NCI-H345 (cell line): ENCODE results near the gene PRMT1.

Experiments used
- DNase-seq: peaks from one replicate; lab custom pipeline; 2025; lab: John Stamatoyannopoulos, UW

PRMT1 gene

GRCh38 chr19:49688531-49689132 is 11.6 kb downstream of the PRMT1 start:
- DNase-seq = no peak

GRCh38 chr19:49689133-49690078 is 12.3 kb downstream of the PRMT1 start, which contains the start of gene ADM5:
Gene ADM5 (plus strand): TSS chr19:49689594. CDS start chr19:49689838, 244 bp downstream.
- DNase-seq = peak; percentile 59

DNA sequence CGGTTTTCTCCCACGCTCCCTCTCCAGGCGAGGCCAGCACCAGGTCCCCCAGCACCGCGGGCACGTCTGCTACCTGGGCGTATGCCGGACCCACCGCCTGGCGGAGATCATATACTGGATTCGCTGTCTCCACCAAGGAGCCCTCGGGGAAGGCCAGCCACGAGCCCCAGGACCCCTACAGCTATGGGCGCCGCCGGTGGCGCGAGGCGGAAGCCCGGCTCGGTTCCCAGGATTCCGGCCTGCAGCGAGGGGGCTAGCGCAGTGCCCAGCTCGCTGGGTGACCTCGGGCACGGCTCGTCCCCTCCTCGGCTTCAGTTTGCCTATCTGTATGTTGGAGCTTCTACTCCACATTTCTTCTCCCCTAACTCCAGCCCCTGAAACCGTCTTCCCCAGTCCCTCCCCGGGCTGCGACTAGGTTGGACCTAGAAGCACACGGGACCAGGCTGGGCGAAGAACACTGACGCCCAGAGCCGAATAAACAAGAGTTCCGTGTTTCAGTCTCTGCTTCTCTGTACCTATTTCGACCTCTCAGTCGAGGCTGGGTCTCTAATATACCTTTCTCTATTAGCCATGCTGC is 13.1 kb downstream of the PRMT1 start:
- no peak for DNase-seq

- DNase-seq = peak; percentile 92
Observed at GRCh38 chr19:49690656-49691242, 13.7 kb downstream of the PRMT1 start, which contains the start of gene CPT1C. Gene CPT1C (plus strand): TSS chr19:49691116. CDS start chr19:49692253, 1,137 bp downstream.

- DNase-seq = peak; percentile 74
Observed at GRCh38 chr19:49691243-49692146, 14.4 kb downstream of the PRMT1 start.

- DNase-seq = no peak
Observed at GRCh38 chr19:49692147-49692506, 15.1 kb downstream of the PRMT1 start.

GRCh38 chr19:49696115-49696514 is 19.0 kb downstream of the PRMT1 start:
- no peak for DNase-seq

DNA sequence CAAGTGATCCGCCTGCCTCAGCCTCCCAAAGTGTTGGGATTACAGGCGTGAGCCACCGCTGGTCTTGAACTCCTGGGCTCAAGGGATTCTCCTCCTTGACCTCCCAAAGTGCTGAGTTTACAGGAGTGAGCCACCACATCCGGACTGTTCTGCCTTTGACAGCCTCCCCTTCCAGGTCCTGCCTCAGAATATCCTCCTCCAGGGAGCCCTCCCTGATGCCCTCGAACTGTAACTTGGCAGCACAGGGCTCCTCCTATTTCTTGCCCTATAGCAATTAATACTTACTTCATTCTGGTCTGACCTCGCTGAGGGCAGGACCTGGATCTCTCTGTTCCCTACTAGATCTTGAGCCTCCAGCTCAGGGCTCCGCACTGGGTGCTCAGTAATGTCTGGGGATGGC is 19.8 kb downstream of the PRMT1 start:
- no peak for DNase-seq

GRCh38 chr19:49699364-49699763 is 22.3 kb downstream of the PRMT1 start:
- DNase-seq = no peak

- no peak for DNase-seq
Observed at GRCh38 chr19:49700563-49700962, 23.5 kb downstream of the PRMT1 start.

DNA sequence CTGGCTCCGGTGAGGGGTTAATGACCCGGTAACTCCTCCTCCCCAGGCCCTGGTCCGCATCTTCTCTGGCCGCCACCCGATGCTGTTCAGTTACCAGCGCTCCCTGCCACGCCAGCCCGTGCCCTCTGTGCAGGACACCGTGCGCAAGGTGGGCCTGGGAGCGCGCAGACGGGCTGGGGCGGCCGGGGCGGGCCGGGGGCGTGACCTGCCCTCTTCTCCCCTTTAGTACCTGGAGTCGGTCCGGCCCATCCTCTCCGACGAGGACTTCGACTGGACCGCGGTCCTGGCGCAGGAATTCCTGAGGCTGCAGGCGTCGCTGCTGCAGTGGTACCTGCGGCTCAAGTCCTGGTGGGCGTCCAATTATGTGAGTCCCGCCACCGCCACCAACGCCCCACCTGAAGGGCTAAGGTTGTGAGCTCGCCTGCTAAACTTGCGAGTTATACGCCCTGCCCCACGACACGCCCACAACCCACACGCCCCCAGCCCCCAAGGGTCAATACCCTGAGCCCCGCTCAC is 24.3 kb downstream of the PRMT1 start:
- no peak for DNase-seq

- no peak for DNase-seq
Observed at GRCh38 chr19:49704888-49705642, 28.0 kb downstream of the PRMT1 start.

GRCh38 chr19:49705919-49706318 is 28.8 kb downstream of the PRMT1 start:
- no peak for DNase-seq

GRCh38 chr19:49710372-49710951 is 33.4 kb downstream of the PRMT1 start:
- DNase-seq = no peak

GRCh38 chr19:49712397-49712859 is 35.4 kb downstream of the PRMT1 start:
- DNase-seq = no peak

GRCh38 chr19:49713236-49713845 is 36.3 kb downstream of the PRMT1 start:
- no peak for DNase-seq

DNA sequence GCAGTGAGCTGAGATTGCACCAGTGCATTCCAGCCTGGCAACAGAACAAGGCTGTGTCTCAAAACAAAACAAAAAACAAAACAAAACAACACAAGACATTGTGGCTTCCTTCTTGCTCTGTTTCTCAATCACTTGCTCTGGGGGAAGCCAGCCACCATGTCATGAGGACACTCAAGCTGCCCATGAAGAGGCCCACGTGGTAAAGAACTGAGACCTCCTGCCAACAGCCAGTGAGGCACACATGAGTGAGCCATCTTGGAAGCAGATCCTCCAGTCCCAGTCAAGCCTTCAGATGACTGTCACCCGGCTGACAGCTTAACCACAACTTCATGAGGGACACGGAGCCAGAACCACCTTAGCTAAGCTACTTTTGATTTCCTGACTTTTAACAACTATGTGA is 39.1 kb downstream of the PRMT1 start:
- no peak for DNase-seq

- DNase-seq = no peak
Observed at GRCh38 chr19:49718511-49718910, 41.4 kb downstream of the PRMT1 start.

- no peak for DNase-seq
Observed at GRCh38 chr19:49718991-49719390, 41.9 kb downstream of the PRMT1 start.
